B cell (primary cell): ENCODE data around the gene PDE10A. TPM values are rescaled to one million over a fixed set of nuclear protein-coding genes. Genes with fewer than 3 reads are reported as not detected.

Source experiments
- ATAC-seq: fragments of 200-7000 bp; cut with Tn5 transposase; one replicate; pipeline ENCODE4 v1.10.0; 2021; ENCODE audit warnings: low read depth, mild to moderate bottlenecking, moderate number of reproducible peaks, moderate library complexity
- CTCF ChIA-PET: fragments of 350-600 bp; sonication (Branson Sonifier 250); formaldehyde crosslinking; loops from one replicate; lab custom pipeline; 2021; ENCODE audit warnings: antibody characterized with exemption, inconsistent platforms; lab: Charles Lee
- POLR2A ChIA-PET: fragments of 350-600 bp; sonication (Branson Sonifier 250); formaldehyde crosslinking; loops from one replicate; lab custom pipeline; 2021; ENCODE audit warnings: antibody characterized with exemption; lab: Charles Lee
- DNase-seq: peaks from one replicate; pipeline ENCODE4 v3.0.0; 2013
- H2AFZ ChIP-seq: 2 replicates; pipeline ENCODE4 v1.6.1; 2012; ENCODE audit warnings: mild to moderate bottlenecking, low read depth, low read length; ENCODE audit not compliant: insufficient read depth, poor library complexity, severe bottlenecking
- H3K27ac ChIP-seq, 2 donors: 1 replicate in 1 of 2; 2 replicates in 1 of 2; pipeline ENCODE4 v1.5.1; 2012 to 2013; ENCODE audit warnings: low read length in 2 of 2, mild to moderate bottlenecking in 2 of 2, moderate library complexity in 1 of 2
- H3K27me3 ChIP-seq, 4 experiments: fragments of 200-600 bp in 1 of 4; sonication (generic) in 1 of 4; replicated peaks in 1 of 4; 1 replicate in 2 of 4; 2 replicates in 2 of 4; pipeline versions ENCODE4 v1.6.1 to v1.7.0; 2013 to 2016; ENCODE audit warnings: low read length in 3 of 4, mild to moderate bottlenecking in 2 of 4, mixed read lengths in 1 of 4, moderate library complexity in 1 of 4; ENCODE audit not compliant: insufficient read depth in 4 of 4, control insufficient read depth in 3 of 4; ENCODE audit errors: control extremely low read depth in 1 of 4
- H3K36me3 ChIP-seq, 2 experiments: replicated peaks in 1 of 2; 1 replicate in 1 of 2; 2 replicates in 1 of 2; pipeline versions ENCODE4 v1.6.1 to v1.7.1; 2013; ENCODE audit warnings: low read length in 1 of 2; ENCODE audit not compliant: insufficient read depth in 2 of 2, control insufficient read depth in 1 of 2; ENCODE audit errors: control extremely low read depth in 1 of 2, extremely low read depth in 1 of 2
- H3K4me1 ChIP-seq, 2 donors: fragments of 200-600 bp in 1 of 2; sonication (generic) in 1 of 2; 1 replicate in 1 of 2; 2 replicates in 1 of 2; pipeline versions ENCODE4 v1.5.1 to v1.6.1; 2013 to 2017; ENCODE audit warnings: low read length in 2 of 2; ENCODE audit not compliant: control insufficient read depth in 2 of 2, insufficient read depth in 2 of 2
- H3K4me2 ChIP-seq: replicated peaks from 2 replicates; pipeline ENCODE3; 2012; ENCODE audit warnings: mild to moderate bottlenecking, low read depth, low read length; ENCODE audit not compliant: poor library complexity, severe bottlenecking
- H3K4me3 ChIP-seq, 5 experiments: fragments of 200-600 bp in 1 of 5; sonication (generic) in 1 of 5; 1 replicate in 3 of 5; 2 replicates in 2 of 5; pipeline versions ENCODE4 v1.5.1 to v1.7.0; 2011 to 2016; ENCODE audit warnings: low read length in 4 of 5, mild to moderate bottlenecking in 4 of 5, low read depth in 2 of 5, control low read depth in 1 of 5, moderate library complexity in 1 of 5; ENCODE audit not compliant: insufficient read depth in 1 of 5; ENCODE audit errors: control extremely low read depth in 1 of 5, extremely low read depth in 1 of 5
- H3K79me2 ChIP-seq: fragments of 200-600 bp; sonication (generic); one replicate; pipeline ENCODE4 v1.6.0; 2016; ENCODE audit warnings: low read length; ENCODE audit not compliant: control insufficient read depth, insufficient read depth
- H3K9ac ChIP-seq: fragments of 200-600 bp; sonication (generic); 2 replicates; pipeline ENCODE4 v1.6.1; 2017; ENCODE audit warnings: mild to moderate bottlenecking, low read length, moderate library complexity
- H3K9me3 ChIP-seq, 3 donors: one replicate each; pipeline versions ENCODE4 v1.6.1 to v1.7.1; 2013; ENCODE audit warnings: low read length in 2 of 3; ENCODE audit not compliant: control insufficient read depth in 2 of 3, insufficient read depth in 1 of 3; ENCODE audit errors: control extremely low read depth in 1 of 3
- H4K20me1 ChIP-seq: 2 replicates; pipeline ENCODE4 v1.6.0; 2012; ENCODE audit warnings: mild to moderate bottlenecking, low read length; ENCODE audit not compliant: insufficient read depth, control insufficient read depth, poor library complexity, severe bottlenecking
- H3K27ac Mint-ChIP-seq: one replicate; pipeline ENCODE4 v1.8.0; 2021; ENCODE audit warnings: mixed read lengths
- H3K27me3 Mint-ChIP-seq: one replicate; pipeline ENCODE4 v1.8.0; 2021; ENCODE audit warnings: mixed read lengths
- H3K4me1 Mint-ChIP-seq: one replicate; pipeline ENCODE4 v1.8.0; 2021; ENCODE audit warnings: mixed read lengths
- H3K4me3 Mint-ChIP-seq: one replicate; pipeline ENCODE4 v1.8.0; 2021; ENCODE audit warnings: mixed read lengths
- H3K9me3 Mint-ChIP-seq: one replicate; pipeline ENCODE4 v1.8.0; 2022; ENCODE audit warnings: mixed read lengths; ENCODE audit not compliant: insufficient read depth
- EZH2 ChIP-seq: IDR thresholded peaks from 2 replicates; pipeline ENCODE4 v1.6.1; 2012; ENCODE audit warnings: borderline replicate concordance, low read depth, mild to moderate bottlenecking, moderate library complexity, low read length; ENCODE audit not compliant: insufficient read depth, poor library complexity, severe bottlenecking
- WGBS: methylation state at CpG from one replicate; pipeline ENCODE4 v1.1.5; 2013; ENCODE audit warnings: missing lambda C conversion rate; ENCODE audit not compliant: insufficient coverage; 5-methylcytosine and 5-hydroxymethylcytosine counted together
- intact Hi-C: fragments of 100-400 bp; cut with micrococcal nuclease; formaldehyde crosslinking; loops from one replicate; pipeline ENCODE4 v1.10.0; 2022
- polyA plus RNA-seq: library from polyadenylated mRNA; depleted of rRNA; stranded (reverse); fragments of >200 nt; gene quantifications from 2 replicates; pipeline ENCODE4 v1.2.3, GENCODE V29; 2012
- total RNA-seq, 2 donors: library from RNA; stranded (reverse); fragments of 120-200 nt in 1 of 2; gene quantifications; 1 replicate in 1 of 2; 2 replicates in 1 of 2; pipeline versions ENCODE4 v1.2.3 to v1.2.4, GENCODE V29; 2013 to 2022
- TF ChIP-seq, protein P1 (sequence below): fragments of 200-600 bp; IDR thresholded peaks from one replicate; pipeline ENCODE4 v1.8.0; 2022; ENCODE audit warnings: antibody characterized with exemption, mild to moderate bottlenecking

PDE10A gene
- total and polyA plus RNA-seq, 2 donors (not counting 1 experiment from before 2014, with no cell fraction given) = not detected

DNA sequence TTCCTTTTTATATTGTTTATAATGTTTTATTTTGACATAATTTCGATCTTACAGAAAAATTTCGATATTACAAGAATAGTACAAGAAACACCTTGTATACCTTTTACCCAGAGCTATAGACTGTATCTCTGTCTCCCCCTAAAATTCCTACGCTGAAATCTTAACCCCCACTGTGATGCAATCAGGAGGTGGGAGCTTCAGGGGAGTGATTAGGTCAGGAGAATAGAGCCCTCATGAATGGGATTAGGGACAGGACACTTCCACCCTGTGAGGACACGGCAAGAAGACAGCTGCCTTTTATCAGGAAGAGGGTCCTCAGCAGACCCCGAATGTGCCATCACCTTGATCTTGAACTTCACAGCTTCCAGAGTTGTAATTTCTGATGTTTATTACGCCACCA, 204.9 kb downstream of the PDE10A start:
- no peak overlapping the region for H3K4me3 ChIP-seq
- H3K27ac Mint-ChIP-seq = no peak overlapping the region
- no peaks in the 10 kb centered on the region for H3K27me3 ChIP-seq
- DNase-seq (no peak), ATAC-seq (no peak)
- H3K4me1 Mint-ChIP-seq = no peaks in the 10 kb centered on the region
- H3K4me3 Mint-ChIP-seq = no peak overlapping the region
- H3K79me2 ChIP-seq = no peaks in the 10 kb centered on the region
- ChIA-PET POLR2A (no interaction called here), CTCF (no interaction called here)
- no peak overlapping the region for H3K27ac ChIP-seq
- TF ChIP-seq EZH2 = no peak
- TF ChIP-seq, protein P1, sequence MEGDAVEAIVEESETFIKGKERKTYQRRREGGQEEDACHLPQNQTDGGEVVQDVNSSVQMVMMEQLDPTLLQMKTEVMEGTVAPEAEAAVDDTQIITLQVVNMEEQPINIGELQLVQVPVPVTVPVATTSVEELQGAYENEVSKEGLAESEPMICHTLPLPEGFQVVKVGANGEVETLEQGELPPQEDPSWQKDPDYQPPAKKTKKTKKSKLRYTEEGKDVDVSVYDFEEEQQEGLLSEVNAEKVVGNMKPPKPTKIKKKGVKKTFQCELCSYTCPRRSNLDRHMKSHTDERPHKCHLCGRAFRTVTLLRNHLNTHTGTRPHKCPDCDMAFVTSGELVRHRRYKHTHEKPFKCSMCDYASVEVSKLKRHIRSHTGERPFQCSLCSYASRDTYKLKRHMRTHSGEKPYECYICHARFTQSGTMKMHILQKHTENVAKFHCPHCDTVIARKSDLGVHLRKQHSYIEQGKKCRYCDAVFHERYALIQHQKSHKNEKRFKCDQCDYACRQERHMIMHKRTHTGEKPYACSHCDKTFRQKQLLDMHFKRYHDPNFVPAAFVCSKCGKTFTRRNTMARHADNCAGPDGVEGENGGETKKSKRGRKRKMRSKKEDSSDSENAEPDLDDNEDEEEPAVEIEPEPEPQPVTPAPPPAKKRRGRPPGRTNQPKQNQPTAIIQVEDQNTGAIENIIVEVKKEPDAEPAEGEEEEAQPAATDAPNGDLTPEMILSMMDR = no peak
- no peaks in the 10 kb centered on the region for H3K4me1 ChIP-seq
- no peaks in the 10 kb centered on the region for H4K20me1 ChIP-seq
- no peak overlapping the region for H3K4me2 ChIP-seq
- intact Hi-C loops = no loop called here
- no peaks in the 10 kb centered on the region for H3K27me3 Mint-ChIP-seq
- H3K9me3 Mint-ChIP-seq = no peaks in the 10 kb centered on the region
- 92% methylated on average over 2 of the region's 6 CpGs for WGBS
- no peak overlapping the region for H3K9ac ChIP-seq
- H3K36me3 ChIP-seq = no peaks in the 10 kb centered on the region
- peaks cover 0 to 6% (median 0%) of the 10 kb centered on the region in 3 donors for H3K9me3 ChIP-seq
- H2AFZ ChIP-seq = no peak overlapping the region

DNA sequence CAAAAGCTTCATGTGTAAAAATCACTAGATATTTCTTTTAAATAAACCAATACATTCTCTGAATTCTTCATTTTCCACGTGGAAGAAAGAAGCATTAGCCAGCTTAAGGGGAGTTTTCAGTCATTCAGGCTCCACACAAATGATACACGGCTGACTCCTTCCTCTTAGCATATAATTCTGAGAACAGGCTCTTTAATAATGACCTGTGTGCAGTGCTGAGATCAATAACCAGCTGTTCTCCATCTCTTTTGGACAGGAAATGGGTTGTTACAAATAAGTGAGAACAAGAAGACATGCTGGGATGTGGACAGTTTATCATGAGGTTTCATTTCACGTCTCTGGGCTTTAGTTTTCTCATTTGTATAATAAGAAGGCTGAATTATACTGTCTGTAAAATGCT, 206.8 kb downstream of the PDE10A start:
- Histone ChIP-seq H3K4me2 (no peak overlapping the region), H4K20me1 (no peaks in the 10 kb centered on the region), H3K27ac (no peak overlapping the region), H3K4me3 (no peak overlapping the region), H3K36me3 (no peaks in the 10 kb centered on the region), H3K9ac (no peak overlapping the region), H3K79me2 (no peaks in the 10 kb centered on the region), H3K27me3 (no peaks in the 10 kb centered on the region), H3K9me3 (peaks cover 0 to 2% (median 0%) of the 10 kb centered on the region in 3 donors), H3K4me1 (no peaks in the 10 kb centered on the region), H2AFZ (no peak overlapping the region)
- Mint-ChIP-seq H3K9me3 (no peaks in the 10 kb centered on the region), H3K27ac (no peak overlapping the region), H3K4me1 (no peaks in the 10 kb centered on the region), H3K4me3 (no peak overlapping the region), H3K27me3 (no peaks in the 10 kb centered on the region)
- CTCF ChIA-PET = no interaction called here
- DNase-seq = no peak
- intact Hi-C loops = no loop called here
- TF ChIP-seq, protein P1 = no peak
- TF ChIP-seq EZH2 = no peak
- no CpG with 5 or more reads among the region's 3 CpGs for WGBS
- POLR2A ChIA-PET = no interaction called here
- ATAC-seq = no peak
